OCI-LY7 (cell line): ENCODE measurements around the gene COL5A1. TPM values are rescaled to one million over a fixed set of nuclear protein-coding genes. Genes with fewer than 3 reads are reported as not detected.

Experiments
- BruUV-seq: library from RNA; stranded (reverse); fragments of 400-500 nt; replicated peaks from 2 replicates; lab custom pipeline; 2021; lab: Mats Ljungman, UMichigan
- CTCF ChIA-PET: fragments of 300-600 bp; sonication (Branson Sonifier 250); formaldehyde crosslinking; loops from one replicate; lab custom pipeline; 2022; ENCODE audit warnings: antibody characterized with exemption; ENCODE audit not compliant: unreplicated experiment; lab: Charles Lee
- POLR2A ChIA-PET: fragments of 300-600 bp; sonication (Branson Sonifier 250); formaldehyde crosslinking; loops from one replicate; lab custom pipeline; 2022; ENCODE audit warnings: antibody characterized with exemption; lab: Charles Lee
- DNase-seq: peaks from one replicate; pipeline ENCODE4 v3.0.0-alpha.2; 2015; ENCODE audit warnings: low spot score
- H2AFZ ChIP-seq: fragments of 200-600 bp; sonication (generic), shearing (Covaris generic); 2 replicates; pipeline ENCODE4 v1.6.1; 2014; ENCODE audit warnings: mild to moderate bottlenecking, antibody characterized with exemption, low read length, moderate library complexity
- H3K27ac ChIP-seq: fragments of 200-600 bp; sonication (generic); 2 replicates; pipeline ENCODE4 v1.5.1; 2014; ENCODE audit warnings: mixed run types, low read depth, mild to moderate bottlenecking, moderate library complexity, low read length, inconsistent platforms; ENCODE audit not compliant: poor library complexity, severe bottlenecking
- H3K36me3 ChIP-seq: fragments of 200-600 bp; sonication (generic); 2 replicates; pipeline ENCODE4 v1.6.1; 2014; ENCODE audit warnings: mild to moderate bottlenecking, antibody characterized with exemption, low read length, moderate library complexity, mixed read lengths; ENCODE audit not compliant: insufficient read depth
- H3K4me1 ChIP-seq: fragments of 200-600 bp; sonication (generic); 2 replicates; pipeline ENCODE4 v1.5.1; 2014; ENCODE audit warnings: mild to moderate bottlenecking, low read length; ENCODE audit not compliant: insufficient read depth, poor library complexity, severe bottlenecking
- H3K4me2 ChIP-seq: fragments of 200-600 bp; sonication (generic); 2 replicates; pipeline ENCODE4 v1.6.1; 2014; ENCODE audit warnings: mild to moderate bottlenecking, low read length
- H3K4me3 ChIP-seq: fragments of 200-600 bp; sonication (generic); 2 replicates; pipeline ENCODE4 v1.5.1; 2014; ENCODE audit warnings: mild to moderate bottlenecking, low read depth, low read length; ENCODE audit not compliant: poor library complexity, severe bottlenecking
- H3K79me2 ChIP-seq: fragments of 200-600 bp; sonication (generic); 2 replicates; pipeline ENCODE4 v1.6.1; 2016; ENCODE audit warnings: low read depth, mild to moderate bottlenecking, low read length, moderate library complexity, mixed read lengths; ENCODE audit not compliant: insufficient read depth
- H3K9me2 ChIP-seq: fragments of 200-600 bp; sonication (generic); 2 replicates; pipeline ENCODE4 v1.6.1; 2016; ENCODE audit warnings: mild to moderate bottlenecking, low read length, mixed read lengths; ENCODE audit not compliant: insufficient read depth
- H3K9me3 ChIP-seq: fragments of 200-600 bp; sonication (generic); 2 replicates; pipeline ENCODE4 v1.6.1; 2014; ENCODE audit warnings: mild to moderate bottlenecking, mixed run types, low read length, mixed read lengths
- H4K20me1 ChIP-seq: fragments of 200-600 bp; sonication (generic); 2 replicates; pipeline ENCODE4 v1.6.1; 2014; ENCODE audit warnings: mild to moderate bottlenecking, antibody characterized with exemption, low read length, moderate library complexity, mixed read lengths; ENCODE audit not compliant: insufficient read depth
- CTCF ChIP-seq: fragments of 200-600 bp; sonication (generic); conservative IDR thresholded peaks from 2 replicates; pipeline ENCODE4 v1.5.1; 2014; ENCODE audit warnings: mild to moderate bottlenecking, antibody characterized with exemption, low read length, moderate library complexity, mixed read lengths
- EZH2phosphoT487 ChIP-seq: fragments of 200-600 bp; sonication (generic); IDR thresholded peaks from 2 replicates; pipeline ENCODE4 v1.6.1; 2018; ENCODE audit warnings: low read depth, borderline replicate concordance, mild to moderate bottlenecking, mixed run types, antibody characterized with exemption, low read length, moderate library complexity, mixed read lengths
- intact Hi-C: fragments of 100-400 bp; cut with micrococcal nuclease; formaldehyde crosslinking; loops from one replicate; pipeline ENCODE4 v1.10.0; 2022; ENCODE audit not compliant: unreplicated experiment
- total RNA-seq, 2 experiments: library from RNA; depleted of rRNA in 1 of 2; stranded (reverse); fragments of >200 nt in 1 of 2; shearing (Covaris generic) in 1 of 2; gene quantifications; 2 replicates each; pipeline ENCODE4 v1.2.3, GENCODE V29; 2014 to 2022

The COL5A1 gene
- total RNA-seq, 2 experiments from 2014 or later, result 12.2 to 28.6 TPM

- POLR2A ChIA-PET, result no interaction called here
Measured at GRCh38 chr9:134730011-134730760, 88.6 kb downstream of the COL5A1 start.

GRCh38 chr9:134730761-134731496 lies 89.3 kb downstream of the COL5A1 start:
- Histone ChIP-seq H3K4me1 (no peaks in the 10 kb centered on the region), H3K4me2 (no peak overlapping the region), H3K4me3 (no peak overlapping the region), H2AFZ (no peak overlapping the region), H3K9me2 (no peaks in the 10 kb centered on the region), H3K27ac (no peak overlapping the region), H3K36me3 (no peaks in the 10 kb centered on the region), H4K20me1 (no peaks in the 10 kb centered on the region), H3K79me2 (no peaks in the 10 kb centered on the region), H3K9me3 (no peaks in the 10 kb centered on the region)
- BruUV-seq, result no TSS peak
- POLR2A ChIA-PET, result no interaction called here
- TF ChIP-seq CTCF (no peak), EZH2phosphoT487 (no peak)
- CTCF ChIA-PET, result no interaction called here
- no peak for DNase-seq
- intact Hi-C loops, result no loop called here

More at GRCh38 chr9:134730011-134730760, 88.6 kb downstream of the COL5A1 start:
- DNase-seq, result no peak
- Histone ChIP-seq H4K20me1 (no peaks in the 10 kb centered on the region), H3K36me3 (no peaks in the 10 kb centered on the region), H3K4me1 (no peaks in the 10 kb centered on the region), H3K4me2 (no peak overlapping the region), H3K9me2 (no peaks in the 10 kb centered on the region), H3K4me3 (no peak overlapping the region), H3K79me2 (no peaks in the 10 kb centered on the region), H3K27ac (no peak overlapping the region), H2AFZ (no peak overlapping the region), H3K9me3 (no peaks in the 10 kb centered on the region)
- CTCF ChIA-PET, result no interaction called here
- no peak for TF ChIP-seq CTCF
- no peak for TF ChIP-seq EZH2phosphoT487
- intact Hi-C loops, result no loop called here
- no TSS peak for BruUV-seq
